ENCODE data around the gene NEK10.

The NEK10 gene

GRCh38 chr3:27094721-27095120, 274.5 kb downstream of the NEK10 start:
- DNase-seq: no peak

GRCh38 chr3:27093771-27094170, 275.4 kb downstream of the NEK10 start:
- no peak for DNase-seq

DNA sequence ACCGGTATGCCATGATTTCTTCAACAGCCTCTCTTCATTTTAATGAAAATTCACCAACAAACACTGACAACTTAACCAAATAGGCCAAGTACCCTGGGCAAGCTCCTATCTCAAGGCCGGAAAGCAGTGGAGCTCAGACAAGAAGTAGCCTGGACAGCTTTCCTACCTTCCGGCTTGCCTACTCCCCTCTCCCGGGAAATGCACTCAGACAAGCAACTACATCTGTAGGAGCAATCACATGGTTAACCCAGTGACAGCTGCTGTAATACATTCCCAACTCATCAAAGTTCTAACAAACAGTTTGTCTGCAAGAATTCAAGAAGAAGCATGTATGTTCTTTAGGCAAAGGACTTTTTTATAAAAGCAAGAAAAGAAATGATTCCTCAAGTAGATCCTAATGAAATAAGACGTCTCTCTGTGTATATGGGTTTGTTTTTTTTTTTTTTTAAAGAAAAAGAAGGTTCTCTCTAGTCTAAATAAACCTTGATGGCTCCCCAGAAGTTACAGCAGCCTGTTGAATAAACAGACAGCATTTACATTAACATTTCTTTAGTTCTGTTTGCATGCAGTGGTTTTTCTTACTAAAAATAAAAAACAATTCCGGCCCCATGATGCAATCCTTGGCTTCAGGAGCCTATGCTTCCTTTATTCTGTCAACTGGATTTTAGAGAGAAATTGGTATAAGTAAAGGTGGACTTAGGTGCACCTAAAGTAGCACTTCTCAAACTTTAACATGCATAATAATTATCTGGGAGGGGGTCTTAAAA, 278.7 kb downstream of the NEK10 start:
- DNase-seq: no peak

GRCh38 chr3:27089645-27090044, 279.5 kb downstream of the NEK10 start:
- no peak for DNase-seq

DNA sequence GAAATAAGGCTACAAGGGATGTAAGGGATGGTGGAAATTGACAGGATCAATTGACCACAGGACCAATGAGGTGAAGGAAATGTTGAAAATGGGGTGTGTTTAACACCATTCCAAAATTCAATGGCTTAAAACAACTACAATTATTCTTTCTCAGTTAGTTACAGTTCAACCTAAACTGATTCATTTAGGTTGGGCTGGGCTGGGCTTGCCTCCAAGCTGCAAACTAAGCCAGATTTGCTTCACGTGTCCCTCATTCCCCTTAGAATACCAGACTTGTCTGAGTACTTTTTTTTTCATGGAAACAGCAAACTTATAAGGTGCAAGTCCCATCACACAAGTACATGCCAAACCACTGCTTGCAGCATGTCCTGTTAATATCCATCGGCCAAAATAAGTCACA, 280.1 kb downstream of the NEK10 start:
- DNase-seq: no peak

DNA sequence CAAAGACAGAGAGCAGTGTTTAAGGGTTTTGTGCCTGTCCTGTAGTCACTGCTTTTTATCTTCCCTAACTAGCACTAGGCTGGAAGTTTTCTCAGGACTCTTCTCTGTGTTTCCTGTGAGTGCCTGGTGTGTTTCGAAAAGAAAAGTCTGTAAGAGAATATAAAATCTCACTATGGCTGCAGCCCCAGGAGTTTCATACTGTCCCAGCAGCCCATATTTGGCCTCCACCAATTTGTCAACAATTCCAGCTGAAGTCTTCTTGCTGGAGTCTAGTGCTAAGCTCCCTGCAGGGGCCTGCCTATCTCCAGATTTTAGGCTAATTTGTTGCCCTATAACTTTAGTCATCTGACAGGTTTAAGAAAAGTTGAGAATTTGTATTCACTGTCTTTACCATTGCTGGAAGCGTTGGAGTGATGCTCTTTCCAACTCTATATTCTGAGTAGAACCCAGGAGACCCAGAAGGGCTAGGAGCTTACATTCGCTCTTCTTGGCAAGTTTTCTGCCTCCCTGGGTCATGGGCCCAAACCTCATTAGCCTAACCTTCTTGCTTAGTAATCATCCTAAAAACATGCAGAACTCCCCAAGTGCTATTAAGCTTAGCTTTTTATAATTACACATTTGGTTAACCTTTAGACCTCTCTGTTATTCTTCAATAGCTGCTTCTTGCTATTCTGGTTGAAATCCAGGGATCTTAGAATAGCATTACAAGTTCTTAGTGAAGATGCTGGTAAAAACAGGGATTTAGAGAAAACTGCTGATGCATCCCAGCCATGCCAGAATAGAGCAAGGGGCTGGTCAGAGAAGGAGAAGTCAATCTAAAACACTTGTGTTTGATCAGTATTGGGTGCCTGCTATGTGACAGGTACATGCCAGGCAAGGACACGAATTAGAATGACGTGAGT, 283.1 kb downstream of the NEK10 start:
- no peak for DNase-seq

- DNase-seq: no peak
Measured at GRCh38 chr3:27081992-27082607, 287.1 kb downstream of the NEK10 start.

DNA sequence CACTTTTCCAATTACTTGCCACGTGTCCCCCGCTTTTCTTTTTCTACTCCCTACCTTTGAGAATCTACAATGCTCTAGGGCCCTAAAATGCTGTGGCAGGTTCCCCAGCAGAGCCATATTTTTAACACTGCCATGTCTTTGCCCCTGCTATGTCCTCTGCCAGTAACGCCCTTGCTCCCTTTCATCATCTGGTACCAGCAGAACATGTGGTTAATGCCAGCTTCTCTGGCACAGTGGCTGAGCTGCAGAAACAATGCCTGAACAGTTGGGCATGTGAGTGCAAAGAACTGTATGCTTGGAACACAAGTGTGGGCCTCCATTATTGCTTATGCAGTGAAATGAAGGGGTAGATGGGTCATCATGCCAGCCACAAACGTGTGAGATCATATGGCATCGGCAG, 287.6 kb downstream of the NEK10 start:
- DNase-seq: no peak

DNA sequence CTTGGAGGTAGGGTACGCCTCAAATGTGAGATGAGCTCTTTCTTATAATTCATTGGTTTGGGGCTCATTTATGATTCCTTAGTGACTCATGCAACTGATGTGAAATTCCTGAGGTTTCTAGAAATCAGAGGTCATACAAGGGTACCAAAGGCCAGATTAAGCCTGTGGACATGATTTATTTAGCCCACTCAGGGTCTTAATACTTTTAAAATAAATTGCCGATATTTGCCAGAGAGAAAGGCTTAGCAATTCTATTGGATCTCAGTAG, 289.0 kb downstream of the NEK10 start:
- DNase-seq: no peak

DNA sequence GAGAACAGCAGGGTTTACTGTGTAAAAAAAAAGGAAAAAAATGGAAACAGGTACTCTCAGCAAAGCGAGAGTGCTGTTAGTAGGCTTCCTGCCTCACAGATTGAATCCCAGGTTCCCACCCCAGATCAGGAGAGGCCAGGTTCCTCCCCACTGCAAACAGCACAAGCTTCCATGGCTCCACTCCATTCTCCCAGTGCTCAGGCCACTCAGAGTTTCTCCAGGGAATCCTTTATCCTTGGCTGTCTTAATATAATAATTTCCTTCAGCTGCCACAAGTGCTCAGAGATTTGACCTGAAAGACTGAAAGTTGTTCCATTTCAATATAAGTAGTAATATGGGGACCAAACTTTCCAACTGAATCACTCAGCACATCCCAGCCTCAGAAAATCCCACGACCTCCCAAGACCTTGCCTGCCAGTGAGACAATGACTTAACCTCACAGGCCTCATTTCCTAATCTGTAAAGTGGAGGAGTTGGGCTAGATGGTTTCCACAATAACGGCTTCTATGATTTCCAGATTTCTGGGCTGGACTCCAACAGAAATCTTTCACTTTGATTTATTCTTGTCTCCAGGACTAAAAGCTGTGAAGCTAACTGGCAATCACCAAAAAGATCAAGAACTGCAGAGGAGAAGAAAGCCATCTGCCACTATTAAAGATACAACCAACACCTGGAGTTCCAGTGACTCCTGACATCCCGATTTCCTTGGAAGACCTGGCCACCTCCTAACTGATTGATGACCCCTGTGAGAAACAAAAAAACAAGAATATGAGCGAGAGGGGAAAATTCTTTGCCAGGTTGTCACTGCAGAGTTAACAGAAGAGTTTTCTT, 289.5 kb downstream of the NEK10 start:
- DNase-seq: no peak

DNA sequence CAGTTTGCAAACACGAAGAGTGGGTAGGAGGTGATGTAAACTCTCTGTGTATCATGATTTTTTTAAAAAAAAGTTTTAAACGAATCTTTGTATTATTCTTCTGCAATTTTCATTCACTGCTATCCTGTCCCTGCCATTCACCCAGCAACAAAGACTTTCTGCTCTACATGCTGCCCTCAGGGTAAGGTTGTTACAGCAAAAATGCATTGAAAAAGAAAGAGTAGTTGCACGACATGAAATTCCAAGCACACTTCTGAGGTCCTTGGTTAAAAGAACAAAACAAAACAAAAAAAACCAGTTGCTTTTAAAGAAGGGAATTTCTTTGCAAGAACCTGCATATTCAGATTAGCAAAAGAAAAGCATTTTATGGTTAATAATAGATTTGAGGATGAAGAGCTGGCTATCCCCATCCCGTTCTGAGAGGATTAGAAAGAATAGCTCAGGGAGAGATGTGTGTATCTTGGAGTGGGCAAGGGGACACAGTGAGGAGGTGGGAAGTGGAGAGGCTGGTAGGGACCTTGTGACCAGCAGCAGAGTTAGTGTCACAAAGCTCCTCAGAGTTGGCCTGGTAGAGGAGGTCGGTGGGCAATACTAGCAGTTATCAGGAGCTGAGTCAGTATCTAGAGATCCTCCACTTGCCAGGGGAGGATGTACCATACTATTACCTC, 290.8 kb downstream of the NEK10 start:
- no peak for DNase-seq

DNA sequence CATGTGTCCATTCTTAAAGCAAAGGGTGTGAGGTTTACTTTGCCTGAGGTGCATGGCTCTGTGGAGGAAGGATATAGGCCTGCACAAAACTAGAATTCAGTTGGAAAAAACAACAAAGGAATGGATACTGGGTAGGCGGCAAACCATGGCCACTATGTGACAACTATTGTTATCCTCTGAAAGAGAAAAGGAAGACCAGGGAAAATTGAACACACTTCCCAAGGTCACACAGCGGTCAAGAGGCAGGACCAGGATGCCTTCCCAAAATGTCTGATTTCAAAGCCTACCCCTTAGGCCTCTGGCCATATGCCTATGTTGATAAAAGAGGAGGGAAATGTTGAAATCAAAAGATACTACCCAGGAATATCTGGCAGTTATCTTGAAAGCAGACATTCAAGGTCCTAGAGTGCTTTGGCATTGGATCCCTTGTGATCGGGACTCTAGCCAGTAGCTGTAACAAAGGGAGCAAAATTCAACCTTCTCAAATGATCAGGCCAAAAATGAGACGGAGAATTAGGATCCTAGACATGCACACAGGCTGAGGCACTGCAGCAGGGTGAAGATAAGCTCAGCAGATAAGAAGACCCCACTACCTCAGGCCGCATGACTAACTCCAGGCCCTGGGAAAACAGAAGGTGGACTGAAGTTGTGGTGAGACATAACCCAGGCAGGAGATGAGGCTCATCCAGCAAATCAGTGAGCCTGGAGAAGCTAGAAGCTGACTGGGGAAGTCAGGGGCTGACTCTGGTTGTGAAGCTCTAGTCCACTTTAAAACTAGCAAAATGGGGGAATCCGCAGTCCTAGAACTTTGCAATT, 292.2 kb downstream of the NEK10 start:
- DNase-seq: peak; percentile 87

- DNase-seq: no peak
Measured at GRCh38 chr3:27074914-27075313, 294.3 kb downstream of the NEK10 start.

- DNase-seq: no peak
Measured at GRCh38 chr3:27073912-27074311, 295.3 kb downstream of the NEK10 start.

- DNase-seq: no peak
Measured at GRCh38 chr3:27072810-27073651, 296.2 kb downstream of the NEK10 start.

GRCh38 chr3:27060336-27060735, 308.8 kb downstream of the NEK10 start:
- no peak for DNase-seq

Data from islet precursor cell (in vitro differentiated cells).